Amniotic stem cell (primary cell): Measurements from ENCODE around the gene LRRC18.

Experiments used
- DNase-seq: peaks from one replicate; lab custom pipeline; 2025; lab: John Stamatoyannopoulos, UW

The LRRC18 gene

GRCh38 chr10:48907730-48908129 is 31.9 kb downstream of the LRRC18 start:
- no peak for DNase-seq

GRCh38 chr10:48906841-48907240 is 32.8 kb downstream of the LRRC18 start:
- DNase-seq = no peak

- DNase-seq = no peak
Observed at GRCh38 chr10:48905311-48905710, 34.3 kb downstream of the LRRC18 start.

GRCh38 chr10:48904861-48905260 is 34.8 kb downstream of the LRRC18 start:
- no peak for DNase-seq

GRCh38 chr10:48903151-48903550 is 36.5 kb downstream of the LRRC18 start:
- DNase-seq = no peak

GRCh38 chr10:48902096-48902495 is 37.5 kb downstream of the LRRC18 start:
- DNase-seq = no peak

GRCh38 chr10:48901319-48901718 is 38.3 kb downstream of the LRRC18 start:
- no peak for DNase-seq

- DNase-seq = no peak
Observed at GRCh38 chr10:48900371-48900801, 39.3 kb downstream of the LRRC18 start.

- DNase-seq = no peak
Observed at GRCh38 chr10:48899781-48900180, 39.9 kb downstream of the LRRC18 start.

GRCh38 chr10:48898426-48898825 is 41.2 kb downstream of the LRRC18 start:
- DNase-seq = no peak

GRCh38 chr10:48897441-48897790 is 42.2 kb downstream of the LRRC18 start:
- no peak for DNase-seq

GRCh38 chr10:48896756-48897440 is 42.7 kb downstream of the LRRC18 start:
- DNase-seq = no peak

- DNase-seq = no peak
Observed at GRCh38 chr10:48895803-48896195, 43.8 kb downstream of the LRRC18 start.

GRCh38 chr10:48894911-48895802 is 44.5 kb downstream of the LRRC18 start:
- no peak for DNase-seq

- DNase-seq = no peak
Observed at GRCh38 chr10:48890888-48891850, 48.5 kb downstream of the LRRC18 start.

- no peak for DNase-seq
Observed at GRCh38 chr10:48887982-48888381, 51.7 kb downstream of the LRRC18 start.

- DNase-seq = no peak
Observed at GRCh38 chr10:48885376-48885775, 54.3 kb downstream of the LRRC18 start.

- no peak for DNase-seq
Observed at GRCh38 chr10:48884179-48885045, 55.2 kb downstream of the LRRC18 start.

- no peak for DNase-seq
Observed at GRCh38 chr10:48883701-48884100, 55.9 kb downstream of the LRRC18 start.

- DNase-seq = no peak
Observed at GRCh38 chr10:48882881-48883280, 56.8 kb downstream of the LRRC18 start.

GRCh38 chr10:48881937-48882336 is 57.7 kb downstream of the LRRC18 start:
- no peak for DNase-seq
